ENCODE data around the gene RASSF8. TPM values are rescaled to one million over a fixed set of nuclear protein-coding genes. Genes with fewer than 3 reads are reported as not detected.

Gene RASSF8
- total and polyA plus RNA-seq, 9 of the 15 experiments (the other 6 are each of a cell fraction or from before 2014, with no cell fraction given), result 0.01 to 0.36 (median 0.12) TPM; not detected in 1

GRCh38 chr12:26113853-26114719 lies 155.6 kb downstream of the RASSF8 start (continued):
- no peak for TF ChIP-seq ZNF384 (IDR thresholded peaks at IDR 0.05; ENCODE audit: low read depth, low read length)
- no peak for TF ChIP-seq NCOA6 (IDR thresholded peaks at IDR 0.05)
- no peak for TF ChIP-seq FOS (IDR thresholded peaks at IDR 0.05; ENCODE audit: extremely low read depth, insufficient read length)
- no peak for TF ChIP-seq RBM39 (optimal IDR thresholded peaks at IDR 0.05; ENCODE audit: low read depth, low read length)
- TF ChIP-seq ZBTB34 (CRISPR knock-in tag; IDR thresholded peaks at IDR 0.05), result no peak
- TF ChIP-seq TOE1 (IDR thresholded peaks at IDR 0.05; ENCODE audit: borderline replicate concordance), result peak; percentile 42; the same call in 1 of the 2 replicates
- 0 out of 2 replicates have a peak, but pooled peaks have one; percentile 17 for TF ChIP-seq TOE1 (CRISPR knock-in tag; IDR thresholded peaks at IDR 0.05; ENCODE audit: borderline replicate concordance, low read depth)
- no peak for TF ChIP-seq RBBP5 (IDR thresholded peaks at IDR 0.05; ENCODE audit: borderline replicate concordance, insufficient read depth, low read length, poor library complexity, severe bottlenecking)
- no peak for TF ChIP-seq STAT6 (CRISPR knock-in tag; IDR thresholded peaks at IDR 0.05)
- no peak for TF ChIP-seq ZBTB7A (IDR thresholded peaks at IDR 0.05; ENCODE audit: borderline replicate concordance, control insufficient read depth, low read depth, low read length)
- no peak for TF ChIP-seq DNMT1 (IDR thresholded peaks at IDR 0.05)
- no peak for TF ChIP-seq KDM1A (IDR thresholded peaks at IDR 0.05)
- no peak for TF ChIP-seq ZNF57 (CRISPR knock-in tag; IDR thresholded peaks at IDR 0.05)
- no peak for TF ChIP-seq BRF2 (IDR thresholded peaks at IDR 0.05; ENCODE audit: borderline replicate concordance, insufficient read depth, insufficient read length)
- TF ChIP-seq TRIM25 (IDR thresholded peaks at IDR 0.05; ENCODE audit: borderline replicate concordance), result no peak
- TF ChIP-seq ZNF311 (CRISPR knock-in tag; IDR thresholded peaks at IDR 0.05), result no peak
- no peak for TF ChIP-seq HSF4 (CRISPR knock-in tag; IDR thresholded peaks at IDR 0.05; ENCODE audit: borderline replicate concordance)
- no peak for TF ChIP-seq ZNF79 (CRISPR knock-in tag; IDR thresholded peaks at IDR 0.05; ENCODE audit: low read depth)
- 0 out of 2 replicates have a peak, but pooled peaks have one; percentile 21 for TF ChIP-seq BRD4 (IDR thresholded peaks at IDR 0.05)
- no peak for TF ChIP-seq BCOR (IDR thresholded peaks at IDR 0.05)
- no peak for TF ChIP-seq ZNF146 (CRISPR knock-in tag; IDR thresholded peaks at IDR 0.05; ENCODE audit: unreplicated experiment)
- TF ChIP-seq CXXC5 (CRISPR knock-in tag; IDR thresholded peaks at IDR 0.05), result peak; percentile 97
